ENCODE results near the gene FBXO33. TPM values are rescaled to one million over a fixed set of nuclear protein-coding genes. Genes with fewer than 3 reads are reported as not detected.

FBXO33 gene
- total RNA-seq, 4 donors from 2014 or later, result 11.5 to 16.5 (median 12.1) TPM

DNA sequence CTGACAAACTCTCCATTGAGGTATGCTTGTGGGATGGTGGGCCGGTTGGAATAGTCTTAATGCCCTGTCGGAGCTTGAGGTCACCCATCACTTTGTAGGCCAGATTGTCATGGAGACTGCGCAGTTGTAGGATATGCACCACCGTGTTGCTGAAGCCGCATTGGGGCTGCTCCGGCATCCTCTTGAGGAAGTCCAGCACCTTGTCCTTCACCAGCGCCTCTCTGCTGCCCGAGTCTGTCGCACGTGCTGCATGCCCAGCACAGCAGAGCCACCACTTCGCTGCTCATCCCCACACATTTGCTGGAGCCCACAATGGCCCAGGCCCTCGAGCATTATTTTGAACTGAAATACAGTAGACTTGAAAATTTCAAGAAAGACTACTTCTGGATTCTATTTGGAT is 61.8 kb downstream of the FBXO33 start:
- TF ChIP-seq, protein P1, sequence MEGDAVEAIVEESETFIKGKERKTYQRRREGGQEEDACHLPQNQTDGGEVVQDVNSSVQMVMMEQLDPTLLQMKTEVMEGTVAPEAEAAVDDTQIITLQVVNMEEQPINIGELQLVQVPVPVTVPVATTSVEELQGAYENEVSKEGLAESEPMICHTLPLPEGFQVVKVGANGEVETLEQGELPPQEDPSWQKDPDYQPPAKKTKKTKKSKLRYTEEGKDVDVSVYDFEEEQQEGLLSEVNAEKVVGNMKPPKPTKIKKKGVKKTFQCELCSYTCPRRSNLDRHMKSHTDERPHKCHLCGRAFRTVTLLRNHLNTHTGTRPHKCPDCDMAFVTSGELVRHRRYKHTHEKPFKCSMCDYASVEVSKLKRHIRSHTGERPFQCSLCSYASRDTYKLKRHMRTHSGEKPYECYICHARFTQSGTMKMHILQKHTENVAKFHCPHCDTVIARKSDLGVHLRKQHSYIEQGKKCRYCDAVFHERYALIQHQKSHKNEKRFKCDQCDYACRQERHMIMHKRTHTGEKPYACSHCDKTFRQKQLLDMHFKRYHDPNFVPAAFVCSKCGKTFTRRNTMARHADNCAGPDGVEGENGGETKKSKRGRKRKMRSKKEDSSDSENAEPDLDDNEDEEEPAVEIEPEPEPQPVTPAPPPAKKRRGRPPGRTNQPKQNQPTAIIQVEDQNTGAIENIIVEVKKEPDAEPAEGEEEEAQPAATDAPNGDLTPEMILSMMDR (IDR thresholded peaks at IDR 0.05; ENCODE audit: low read depth), result no peak

DNA sequence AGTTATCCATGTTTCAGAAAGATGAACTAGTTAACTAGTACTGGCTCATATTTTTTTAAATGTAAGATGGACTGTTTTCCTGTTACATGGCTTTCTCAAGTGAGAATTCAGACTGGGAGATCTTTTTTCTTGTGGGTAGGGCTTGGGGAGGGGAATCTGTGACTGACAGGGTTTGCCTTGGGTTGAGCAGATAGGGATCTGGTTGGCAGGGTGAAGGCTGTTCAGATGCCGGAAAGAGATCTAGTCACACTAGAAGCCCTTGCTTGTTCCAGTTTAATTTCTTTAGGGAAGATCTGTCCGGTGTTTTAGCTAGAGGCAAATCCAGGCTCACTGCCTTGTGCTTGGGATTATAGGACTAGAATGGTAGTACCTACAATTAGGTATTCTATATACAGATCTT is 63.2 kb downstream of the FBXO33 start:
- TF ChIP-seq, protein P1 (IDR thresholded peaks at IDR 0.05; ENCODE audit: low read depth), result no peak

DNA sequence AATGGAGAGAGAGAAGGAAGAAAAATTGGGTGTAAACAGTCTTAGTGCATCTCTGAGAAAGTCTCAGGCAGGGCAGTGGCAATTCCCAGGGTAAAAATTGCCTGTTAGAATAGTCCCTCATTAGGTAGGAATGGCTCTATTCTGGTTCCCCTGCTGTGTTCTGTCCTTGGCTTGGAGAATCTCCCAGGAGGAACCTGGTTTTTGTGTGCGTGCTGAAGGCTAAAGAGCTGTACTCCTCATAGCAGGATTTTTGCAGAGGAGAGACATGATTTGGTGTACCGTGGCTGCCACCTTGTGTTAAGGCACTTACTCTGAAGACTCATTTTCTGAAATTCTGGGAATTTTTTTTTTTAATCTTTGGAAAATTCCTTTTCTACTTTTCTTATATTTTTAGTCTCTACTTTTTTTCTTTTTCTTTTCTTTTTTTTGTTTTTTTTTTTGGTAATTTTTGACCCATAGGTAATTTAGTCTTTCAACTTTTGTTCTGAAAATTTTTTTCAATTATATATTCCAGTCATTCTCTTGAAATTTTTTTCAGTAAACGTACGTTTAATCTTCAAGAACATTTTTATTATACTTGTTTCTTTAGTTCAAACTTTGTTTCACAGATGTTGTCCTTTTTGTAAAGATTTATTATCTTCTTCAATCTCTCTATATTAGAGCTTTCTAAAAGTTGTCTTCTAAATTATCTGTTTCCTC is 63.8 kb downstream of the FBXO33 start:
- TF ChIP-seq, protein P1 (IDR thresholded peaks at IDR 0.05; ENCODE audit: low read depth), result no peak

DNA sequence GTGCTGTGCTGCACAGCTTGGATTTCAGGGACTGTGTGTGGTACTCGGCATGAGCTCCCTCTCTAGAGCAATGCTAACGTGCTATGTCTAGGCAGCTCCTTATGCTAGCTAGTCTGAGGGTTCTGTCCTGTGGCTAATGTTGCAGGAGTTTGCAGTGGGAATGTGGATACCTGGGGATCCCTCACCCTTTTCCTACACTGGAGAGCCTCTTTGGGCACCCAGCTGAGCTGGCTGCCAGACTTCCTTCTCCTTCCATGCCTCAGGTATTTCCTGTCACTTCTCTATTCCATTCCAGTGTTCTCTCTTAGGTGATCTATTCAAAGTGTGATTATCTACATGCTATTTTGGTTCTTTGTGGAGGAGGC is 64.9 kb downstream of the FBXO33 start:
- TF ChIP-seq, protein P1 (IDR thresholded peaks at IDR 0.05; ENCODE audit: low read depth), result no peak

DNA sequence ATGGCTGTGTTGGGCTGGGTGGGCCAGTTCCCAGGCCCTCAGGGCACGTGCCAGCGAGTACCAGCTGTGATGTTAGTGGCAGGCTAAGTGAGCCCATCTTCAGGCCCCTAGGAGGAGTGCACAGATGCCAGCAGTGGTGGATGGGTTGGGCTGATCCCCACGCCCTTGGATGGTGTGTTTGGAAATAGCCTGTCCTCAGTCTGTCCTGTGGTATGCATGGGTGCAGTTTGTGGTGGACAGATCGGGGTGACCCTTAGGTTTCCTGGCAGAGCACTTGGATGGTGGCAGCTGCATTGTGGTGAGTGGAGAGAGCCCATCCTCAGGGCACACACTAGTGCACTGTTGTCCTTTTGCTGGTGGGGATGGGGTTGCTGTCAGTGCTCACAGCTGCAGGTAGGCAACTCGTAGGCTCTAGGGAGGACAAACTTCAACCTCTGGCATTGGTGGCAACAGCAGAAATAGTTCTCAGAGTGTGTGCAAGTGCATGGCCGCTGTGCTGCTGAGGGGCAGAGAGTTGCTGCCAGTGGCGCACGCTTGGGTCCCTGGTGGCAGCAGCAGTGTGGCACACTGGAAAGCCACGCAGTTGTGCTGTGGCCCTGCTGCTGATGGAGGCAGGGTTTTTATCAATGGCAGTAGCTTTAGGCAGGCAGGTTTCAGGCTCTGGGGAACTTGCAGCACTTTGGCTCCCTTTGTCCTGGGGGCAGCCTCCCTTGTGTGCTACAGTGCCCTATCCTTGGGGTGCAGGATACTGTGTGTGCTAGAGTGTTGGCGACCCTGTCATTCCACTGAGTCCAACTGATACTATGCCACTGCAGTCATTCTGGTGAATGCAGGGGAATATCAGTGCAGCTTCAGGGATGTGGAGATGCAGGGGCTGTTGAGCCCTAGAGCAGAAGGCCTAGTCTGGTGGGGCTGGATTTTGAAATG is 65.5 kb downstream of the FBXO33 start:
- TF ChIP-seq, protein P1 (IDR thresholded peaks at IDR 0.05; ENCODE audit: low read depth), result no peak

DNA sequence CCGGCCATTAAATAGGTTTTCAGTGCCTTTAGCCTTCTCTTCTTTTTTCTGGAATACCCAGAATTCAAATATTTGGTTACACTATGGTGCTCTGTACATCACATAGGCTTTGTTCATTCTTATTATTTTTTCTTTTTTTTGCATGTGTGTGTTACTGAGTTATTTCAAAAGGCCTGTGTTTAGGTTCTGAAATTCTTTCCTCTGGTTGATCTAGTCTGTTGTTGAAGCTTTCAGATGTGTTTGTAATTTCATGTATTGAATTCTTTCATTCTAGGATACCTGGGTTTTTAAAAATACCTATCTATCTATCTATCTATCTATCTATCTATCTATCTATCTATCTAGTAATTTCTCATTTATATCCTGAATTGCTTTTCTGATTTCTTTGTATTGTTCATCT is 66.9 kb downstream of the FBXO33 start:
- TF ChIP-seq, protein P1 (IDR thresholded peaks at IDR 0.05; ENCODE audit: low read depth), result no peak

DNA sequence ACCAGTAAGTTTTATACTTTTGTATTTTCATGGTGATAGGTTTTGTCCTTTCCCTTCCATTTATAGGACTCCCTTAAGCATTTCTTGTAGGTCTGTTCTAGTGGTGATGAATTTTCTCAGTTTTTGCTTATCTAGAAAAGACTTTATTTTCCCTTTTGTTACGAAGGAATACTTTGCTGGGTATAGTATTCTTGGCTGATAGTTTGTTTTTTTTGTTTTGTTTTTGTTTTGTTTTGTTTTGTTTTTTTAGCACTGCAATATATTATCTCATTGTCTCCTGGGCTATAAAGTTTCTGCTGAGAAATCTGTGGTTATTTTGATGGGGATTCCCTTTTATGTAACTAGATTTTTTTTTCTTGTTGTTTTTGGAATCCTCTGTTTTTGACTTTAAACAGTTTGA is 67.7 kb downstream of the FBXO33 start:
- TF ChIP-seq, protein P1 (IDR thresholded peaks at IDR 0.05; ENCODE audit: low read depth), result no peak
